Spleen (tissue), 13 donors: Measurements from ENCODE around the gene DDX51. TPM values are rescaled to one million over a fixed set of nuclear protein-coding genes. Genes with fewer than 3 reads are reported as not detected.
A peak's percentile ranks its signal among the peaks of the same experiment; 100 is the strongest.

Experiments used
- DNase-seq: peaks from one replicate; pipeline ENCODE4 v3.0.0-alpha.2; 2020
- H3K27ac ChIP-seq, 8 donors: fragments of 200-600 bp; sonication (generic) in 7 of 8; 1 replicate in 4 of 8; 2 replicates in 4 of 8; pipeline versions ENCODE4 v1.5.0 to v1.8.0; 2016 to 2021; ENCODE audit warnings: inconsistent platforms in 4 of 8, mild to moderate bottlenecking in 4 of 8, moderate library complexity in 1 of 8
- H3K27me3 ChIP-seq, 7 donors: fragments of 200-600 bp; sonication (generic) in 6 of 7; replicated peaks in 1 of 7; 1 replicate in 4 of 7; 2 replicates in 3 of 7; pipeline versions ENCODE4 v1.5.0 to v1.8.0; 2016 to 2021; ENCODE audit warnings: inconsistent platforms in 3 of 7, mild to moderate bottlenecking in 1 of 7
- H3K36me3 ChIP-seq, 6 donors: fragments of 200-600 bp; sonication (generic) in 5 of 6; 1 replicate in 4 of 6; 2 replicates in 2 of 6; pipeline versions ENCODE4 v1.5.0 to v1.8.0; 2016 to 2021; ENCODE audit warnings: inconsistent platforms in 2 of 6
- H3K4me1 ChIP-seq, 6 donors: fragments of 200-600 bp; sonication (generic) in 5 of 6; 1 replicate in 3 of 6; 2 replicates in 3 of 6; pipeline versions ENCODE4 v1.5.0 to v1.8.0; 2016 to 2021; ENCODE audit warnings: inconsistent platforms in 3 of 6
- H3K4me3 ChIP-seq, 8 donors: fragments of 200-600 bp; sonication (generic) in 7 of 8; 1 replicate in 4 of 8; 2 replicates in 4 of 8; pipeline versions ENCODE4 v1.5.0 to v1.8.0; 2016 to 2021; ENCODE audit warnings: inconsistent platforms in 4 of 8, mild to moderate bottlenecking in 4 of 8, moderate library complexity in 2 of 8
- H3K9me3 ChIP-seq, 8 donors: fragments of 200-600 bp; sonication (generic) in 7 of 8; 1 replicate in 4 of 8; 2 replicates in 4 of 8; pipeline versions ENCODE4 v1.5.0 to v1.8.0; 2016 to 2021; ENCODE audit warnings: inconsistent platforms in 4 of 8
- CTCF ChIP-seq, 11 experiments: fragments of 200-600 bp in 7 of 11; fragments of 450-650 bp in 4 of 11; sonication (generic) in 4 of 11; IDR thresholded peaks in 8 of 11; conservative IDR thresholded peaks in 3 of 11; 1 replicate in 7 of 11; 2 replicates in 4 of 11; pipeline versions ENCODE4 v1.4.0 to v1.8.0; 2016 to 2021; ENCODE audit warnings: antibody characterized with exemption in 11 of 11, inconsistent platforms in 4 of 11, mild to moderate bottlenecking in 1 of 11
- POLR2A ChIP-seq, 3 donors: fragments of 450-650 bp; IDR thresholded peaks; one replicate each; pipeline ENCODE4 v1.5.1; 2017; ENCODE audit warnings: antibody characterized with exemption in 3 of 3, mild to moderate bottlenecking in 1 of 3
- POLR2AphosphoS5 ChIP-seq, 3 donors: sonication (generic); formaldehyde crosslinking; IDR thresholded peaks; one replicate each; pipeline ENCODE4 v1.5.1; 2017; ENCODE audit warnings: antibody characterized with exemption in 3 of 3
- WGBS, 5 donors: extraction: QIAGEN DNeasy Blood & Tissue Kit in 3 of 5; methylation state at CpG; one replicate each; pipeline versions ENCODE4 v1.1.5 to v1.1.7; 2013 to 2018; 5-methylcytosine and 5-hydroxymethylcytosine counted together
- intact Hi-C: fragments of 100-400 bp; cut with DNase I; formaldehyde crosslinking; loops from one replicate; pipeline ENCODE4 v1.15.0; 2023; ENCODE audit warnings: low total_unique reads
- long read RNA-seq, 2 donors: transcript quantifications; one replicate each; lab custom pipeline, GENCODE V29; 2026
- polyA plus RNA-seq, 3 donors: library from polyadenylated mRNA; stranded (reverse); fragments of 200-250 nt; gene quantifications; one replicate each; pipeline ENCODE4 v1.2.1, GENCODE V29; 2013
- total RNA-seq, 7 donors: library from RNA; depleted of rRNA in 3 of 7; stranded (reverse); fragments of >200 nt in 3 of 7; fragmentation: NEBNext Ultra II Directional in 4 of 7; extraction: Animal tissue kit (Norgen Biotek cat#: 25700) in 4 of 7; gene quantifications; one replicate each; pipeline versions ENCODE4 v1.1.0 to v1.2.1, GENCODE V29; 2016 to 2021
- donor health status: healthy with polysubstance abuse.
- donor health status: DM: no; HTN: no; CAD: no; lungs with moderate emphysema.
- donor health status: DM: no; HTN: no; CAD: no.
- donor health status: Bipolar disorder and iron deficiency.
- donor health status: healthy.
- donor health status: DM: no; HTN: no; CAD: no.
- donor health status: DM: yes; HTN: yes; CAD: no.

The DDX51 gene
- total RNA-seq (10 to 100 TPM; 17.8 to 31.6 (median 19.4) TPM), polyA plus RNA-seq (10 to 100 TPM; 16.9 to 36.0 (median 19.5) TPM)
- long read RNA-seq, donor 1, partial matches to known transcripts, result 0 of 2 reads
- long read RNA-seq, donor 1, other reads (novel, unspliced or antisense), result 0 of 2 reads
- long read RNA-seq, donor 2, full-length matches to known transcripts, result 3 of 3 reads
- long read RNA-seq, donor 2, partial matches to known transcripts, result 0 of 3 reads
- long read RNA-seq, donor 2, other reads (novel, unspliced or antisense), result 0 of 3 reads

- TF ChIP-seq POLR2A (IDR thresholded peaks at IDR 0.05) (peak in 2 of 3 donors; percentile 21 to 92), POLR2AphosphoS5 (IDR thresholded peaks at IDR 0.05) (peak; percentile 96 to 98 (median 96)), CTCF (IDR thresholded peaks at IDR 0.05 in 8 of 11, conservative IDR thresholded peaks at IDR 0.05 in 3 of 11) (peak in 3 of 11 experiments; percentile 18 to 39 (median 31))
- H3K36me3 ChIP-seq, result peaks cover 0 to 66% (median 48%) of the 10 kb centered on the region in 6 donors
- peak within 1 kb of the TSS; percentile 56 to 97 (median 89) for H3K4me3 ChIP-seq
- no peaks in the 10 kb centered on the region for H3K9me3 ChIP-seq
- H3K4me1 ChIP-seq, result peaks cover 24 to 58% (median 34%) of the 10 kb centered on the region in 6 donors
- DNase-seq, result peak; percentile 97
- H3K27me3 ChIP-seq, result no peaks in the 10 kb centered on the region
- 1 to 5% (median 1%) methylated on average over 15 to 100 of the region's 100 CpGs for WGBS, 5 donors
- H3K27ac ChIP-seq, result peak within 1 kb of the TSS; percentile 33 to 94 (median 87)
- intact Hi-C loops, result no loop called here
Observed at GRCh38 chr12:132144115-132144809, at the start of gene DDX51, which contains the start of gene NOC4L. DDX51 (minus strand) TSS chr12:132144319; CDS start chr12:132144296, 23 bp downstream. NOC4L (plus strand) TSS chr12:132144457; CDS start chr12:132144489, 32 bp downstream.

GRCh38 chr12:132191715-132192553 is 47.8 kb upstream of the DDX51 start:
- DNase-seq, result no peak
- Histone ChIP-seq H3K4me3 (no peak overlapping the region), H3K27me3 (peaks cover 0 to 72% (median 0%) of the 10 kb centered on the region in 7 donors), H3K9me3 (peaks cover 0 to 34% (median 17%) of the 10 kb centered on the region in 8 donors), H3K27ac (no peak overlapping the region), H3K4me1 (peaks cover 10 to 43% (median 25%) of the 10 kb centered on the region in 6 donors), H3K36me3 (no peaks in the 10 kb centered on the region)
- 72 to 82% (median 82%) methylated on average over 30 to 31 of the region's 31 CpGs for WGBS, 5 donors
- intact Hi-C loops, result no loop called here
- TF ChIP-seq POLR2AphosphoS5 (IDR thresholded peaks at IDR 0.05), result no peak
- TF ChIP-seq CTCF (IDR thresholded peaks at IDR 0.05 in 8 of 11, conservative IDR thresholded peaks at IDR 0.05 in 3 of 11), result no peak
- TF ChIP-seq POLR2A (IDR thresholded peaks at IDR 0.05), result no peak

GRCh38 chr12:132190834-132191500 is 46.8 kb upstream of the DDX51 start:
- no peak for DNase-seq
- Histone ChIP-seq H3K4me3 (peak overlapping the region in 2 of 8 donors; percentile 38 to 83), H3K4me1 (peaks cover 10 to 52% (median 34%) of the 10 kb centered on the region in 6 donors), H3K36me3 (no peaks in the 10 kb centered on the region), H3K27me3 (peaks cover 0 to 73% (median 0%) of the 10 kb centered on the region in 7 donors), H3K9me3 (peaks cover 0 to 43% (median 17%) of the 10 kb centered on the region in 8 donors), H3K27ac (peak overlapping the region in 1 of 8 donors; percentile 86)
- 86 to 92% (median 89%) methylated on average over 30 of the region's 30 CpGs for WGBS, 5 donors
- TF ChIP-seq POLR2A (IDR thresholded peaks at IDR 0.05), result no peak
- no peak for TF ChIP-seq POLR2AphosphoS5 (IDR thresholded peaks at IDR 0.05)
- no peak for TF ChIP-seq CTCF (IDR thresholded peaks at IDR 0.05 in 8 of 11, conservative IDR thresholded peaks at IDR 0.05 in 3 of 11)
- intact Hi-C loops, result no loop called here
